SHP77 treated with DMSO at 0.1 percent for 48 hours (cell line): ENCODE data around the gene HOXC6.

Experiments used
- DNase-seq: peaks from one replicate; lab custom pipeline; 2025; lab: John Stamatoyannopoulos, UW

Gene HOXC6

DNA sequence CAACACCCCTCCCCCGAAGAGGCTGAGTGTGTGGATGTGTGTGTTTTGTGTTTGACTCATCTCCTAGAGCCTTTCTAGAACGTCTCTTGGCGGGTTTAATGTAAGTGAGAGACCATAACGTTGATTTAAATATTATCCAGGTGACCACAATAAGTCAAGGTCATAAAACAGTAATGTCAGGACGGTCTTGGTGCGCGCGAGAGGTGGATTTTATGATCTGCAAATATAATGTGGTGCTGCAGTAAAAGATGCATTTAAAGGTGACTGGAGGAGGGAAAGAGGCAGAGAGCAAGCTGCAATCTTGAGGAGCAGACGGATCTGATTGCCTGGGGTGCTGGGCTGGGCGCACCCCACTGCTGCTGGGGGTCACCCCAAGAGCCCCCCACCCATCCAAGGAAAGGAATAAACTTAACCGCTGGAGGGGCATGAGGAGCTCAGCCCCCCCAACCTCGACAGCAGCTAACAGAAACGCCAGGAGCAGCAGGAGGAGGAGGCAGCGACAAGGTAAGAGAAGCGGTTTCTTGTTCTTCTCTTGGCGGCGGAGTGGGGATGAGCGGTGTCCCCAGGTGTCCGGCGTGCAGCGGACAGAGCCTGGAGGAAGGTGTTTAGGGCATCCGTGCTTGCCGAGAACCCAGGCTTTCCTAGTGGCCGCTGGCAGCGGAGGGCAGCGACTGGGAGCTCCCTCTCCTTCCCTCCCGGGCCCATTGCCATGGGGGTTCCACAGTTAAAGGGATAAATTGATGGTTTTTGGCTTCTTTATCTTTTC is 37.7 kb upstream of the HOXC6 start:
- DNase-seq: no peak

DNA sequence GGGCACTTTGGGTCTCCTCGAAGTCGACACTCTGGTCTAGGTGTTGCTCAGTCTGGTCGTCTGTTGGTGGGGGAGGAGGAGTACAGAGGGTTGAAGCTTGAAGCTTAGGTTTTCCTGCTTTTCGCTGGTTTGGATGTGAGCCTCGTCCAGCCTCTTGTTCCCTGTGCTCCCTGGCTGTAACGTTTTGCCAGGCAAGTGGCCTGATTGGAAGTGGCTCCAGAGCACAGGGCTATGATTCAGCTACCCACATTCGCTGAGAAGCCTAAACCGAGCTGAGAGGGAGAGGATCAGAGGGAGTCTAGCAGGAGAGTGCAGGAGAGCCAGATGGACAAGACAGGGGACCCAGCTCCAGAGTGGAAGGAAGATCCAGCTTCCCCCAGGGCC is 37.2 kb upstream of the HOXC6 start:
- no peak for DNase-seq

- DNase-seq: no peak
Observed at GRCh38 chr12:53992377-53992889, 35.8 kb upstream of the HOXC6 start.

DNA sequence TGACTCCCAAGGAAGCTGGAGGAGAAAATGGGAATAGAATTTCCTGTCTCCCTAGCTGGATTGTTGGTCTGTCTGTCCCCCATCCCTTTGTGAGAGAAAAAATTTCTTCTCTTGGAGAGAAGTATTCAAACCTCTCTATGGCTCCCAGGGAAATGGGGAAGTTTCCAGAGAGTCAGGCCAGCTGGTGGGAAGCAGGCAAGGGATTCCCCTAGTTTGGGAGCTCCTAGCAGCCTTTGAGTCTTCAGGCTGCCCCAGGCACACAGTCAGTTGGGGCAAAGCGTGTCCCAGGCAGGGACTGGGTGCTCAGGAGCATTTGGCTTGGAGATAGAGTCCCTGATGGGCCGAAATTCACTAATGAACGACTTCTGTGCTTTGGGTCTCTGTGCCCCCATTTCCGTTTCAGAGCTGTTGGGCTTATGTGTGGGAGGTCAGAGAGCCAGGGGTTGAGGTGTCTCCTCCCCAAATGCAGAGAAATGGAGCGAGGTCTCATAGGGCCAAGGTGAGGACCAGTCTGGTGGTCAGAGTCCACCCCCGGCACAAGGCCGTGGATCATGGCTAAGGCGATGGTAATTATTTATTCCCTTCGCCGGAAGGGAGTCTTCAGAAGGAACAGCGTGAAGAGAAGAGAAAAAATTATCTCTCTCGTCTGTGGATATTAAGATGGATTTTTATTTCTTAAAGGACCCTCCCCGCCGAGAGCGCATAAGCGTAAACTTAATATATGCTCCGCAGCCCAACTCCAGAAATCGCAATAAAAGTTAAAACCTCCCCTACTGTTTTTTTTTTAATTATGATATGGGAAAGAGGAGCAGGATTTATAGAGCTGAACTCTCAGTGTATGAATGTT is 34.9 kb upstream of the HOXC6 start:
- no peak for DNase-seq

DNA sequence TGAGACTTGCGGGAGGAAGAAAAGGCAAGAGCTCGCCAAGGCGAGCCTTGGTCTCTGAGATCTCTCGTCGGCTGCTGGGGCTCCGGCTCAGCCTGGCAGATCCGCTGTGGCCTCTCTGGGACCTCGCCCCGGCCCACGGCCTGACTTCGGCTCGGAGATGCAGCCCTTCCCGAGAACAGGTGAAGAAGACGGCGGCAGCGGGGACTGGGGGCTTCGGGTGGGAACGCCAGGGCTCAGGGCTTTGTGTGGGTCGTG is 34.3 kb upstream of the HOXC6 start:
- no peak for DNase-seq

- DNase-seq: no peak
Observed at GRCh38 chr12:53994264-53995001, 33.8 kb upstream of the HOXC6 start.

DNA sequence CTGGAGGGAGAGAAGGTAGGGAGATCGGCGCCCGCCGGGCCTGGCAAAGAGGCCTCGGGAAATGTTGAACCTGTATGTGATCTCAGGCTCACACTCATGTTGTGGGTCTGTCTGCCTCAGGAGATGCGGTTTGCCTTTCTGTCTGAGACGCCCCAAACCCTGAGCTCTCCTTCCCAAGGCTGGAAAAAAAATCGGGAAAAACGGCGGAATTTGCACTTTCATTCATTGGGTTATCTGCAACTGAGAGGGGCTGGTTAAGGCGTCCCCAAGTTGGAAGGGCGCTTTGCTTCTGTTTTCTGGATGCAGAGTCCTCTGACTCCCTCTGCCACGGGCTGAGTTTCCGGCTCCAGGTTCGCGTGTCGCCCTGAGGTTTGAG is 33.2 kb upstream of the HOXC6 start:
- DNase-seq: no peak

- no peak for DNase-seq
Observed at GRCh38 chr12:53995378-53996239, 32.6 kb upstream of the HOXC6 start.

DNA sequence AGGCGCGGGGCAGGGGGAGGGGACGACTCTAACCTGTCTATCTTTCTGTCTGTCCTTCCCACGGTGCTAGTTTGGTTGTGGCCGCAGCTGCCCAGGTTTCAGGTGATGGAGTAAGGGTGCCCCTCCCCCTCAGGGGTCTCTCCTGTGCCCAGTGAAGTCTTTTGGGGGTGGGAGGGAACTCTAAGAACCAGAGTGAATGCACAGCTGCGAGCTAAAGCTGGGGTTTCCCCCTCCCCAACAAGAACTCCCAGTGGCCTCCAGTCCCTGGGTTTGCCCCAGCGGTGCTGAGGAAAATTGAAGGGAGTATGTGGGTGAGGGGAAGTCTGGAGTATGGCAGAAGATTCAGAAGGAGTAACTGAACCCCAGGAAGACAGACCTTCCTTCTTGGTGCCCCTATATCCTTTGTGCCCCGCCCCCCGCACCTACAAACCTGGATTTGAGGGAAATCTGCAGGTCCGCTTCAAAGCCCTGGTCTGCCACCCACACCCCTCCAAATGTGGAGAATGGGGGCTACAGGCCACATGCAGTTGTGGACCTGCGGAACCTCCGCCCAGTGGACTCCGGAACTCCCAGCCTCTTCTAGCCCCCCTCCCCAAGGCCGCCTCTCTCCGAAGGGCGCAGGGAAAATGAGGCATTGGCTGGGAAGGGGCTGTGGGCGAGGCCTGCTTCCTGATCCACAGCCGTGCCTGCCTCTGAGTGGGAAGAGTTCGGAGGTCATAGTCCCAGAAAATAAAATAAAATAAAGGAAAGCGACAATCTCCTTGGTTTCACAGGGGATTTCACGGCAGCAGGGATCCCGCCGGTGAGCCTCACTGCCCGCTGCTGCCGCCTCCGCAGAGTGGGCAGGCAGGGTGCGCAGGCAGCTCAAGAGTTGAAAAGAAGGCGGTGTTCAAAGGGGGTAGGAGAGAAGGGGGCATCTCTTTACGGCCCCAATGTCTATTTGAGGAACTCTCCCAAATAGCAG is 31.7 kb upstream of the HOXC6 start:
- no peak for DNase-seq

GRCh38 chr12:53997204-53998109 is 30.8 kb upstream of the HOXC6 start:
- no peak for DNase-seq

GRCh38 chr12:53998110-53998899 is 29.9 kb upstream of the HOXC6 start:
- DNase-seq: no peak

DNA sequence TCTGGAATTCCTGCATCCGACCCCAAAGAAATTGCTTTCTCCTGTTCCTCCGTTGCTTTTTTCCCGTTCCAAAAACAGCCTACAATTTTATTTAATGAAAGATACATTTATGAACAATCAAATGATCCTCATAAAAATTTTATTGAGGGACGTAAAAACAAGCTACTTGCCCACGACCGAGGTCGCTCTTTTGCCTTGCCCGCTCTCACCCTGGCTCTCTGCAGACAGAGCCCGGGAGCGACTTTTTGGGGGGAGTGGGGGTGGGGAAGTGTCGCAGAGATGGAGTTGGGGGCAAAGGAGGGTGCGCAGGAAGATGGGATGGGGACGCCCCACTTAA is 29.4 kb upstream of the HOXC6 start:
- DNase-seq: no peak

DNA sequence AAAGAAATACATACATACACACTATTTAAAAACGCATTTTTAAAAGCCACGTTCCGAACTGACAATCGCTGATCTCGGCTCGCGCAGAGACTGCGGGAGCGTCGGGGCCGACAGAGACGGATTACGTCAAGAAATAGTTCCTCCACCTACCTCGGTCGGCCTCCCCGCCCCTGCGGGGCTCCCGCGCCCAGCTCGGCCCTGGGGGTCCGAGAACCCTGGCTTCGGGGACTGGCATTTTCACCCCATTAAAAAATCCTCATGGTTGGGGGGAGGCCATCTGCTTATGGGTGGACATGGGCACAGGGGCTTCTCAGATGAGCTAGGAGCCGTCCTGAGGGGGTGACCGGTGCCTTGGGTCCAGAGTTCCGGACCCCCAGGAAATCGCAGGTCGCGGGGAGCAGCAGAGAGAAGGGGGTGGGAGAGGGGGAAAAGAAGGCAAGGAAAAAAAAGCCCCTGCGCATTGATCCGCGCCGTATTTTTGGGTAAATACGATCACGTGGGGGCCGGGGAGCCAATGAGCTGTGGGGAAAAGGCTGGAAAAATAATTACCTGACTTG is 28.6 kb upstream of the HOXC6 start:
- no peak for DNase-seq

DNA sequence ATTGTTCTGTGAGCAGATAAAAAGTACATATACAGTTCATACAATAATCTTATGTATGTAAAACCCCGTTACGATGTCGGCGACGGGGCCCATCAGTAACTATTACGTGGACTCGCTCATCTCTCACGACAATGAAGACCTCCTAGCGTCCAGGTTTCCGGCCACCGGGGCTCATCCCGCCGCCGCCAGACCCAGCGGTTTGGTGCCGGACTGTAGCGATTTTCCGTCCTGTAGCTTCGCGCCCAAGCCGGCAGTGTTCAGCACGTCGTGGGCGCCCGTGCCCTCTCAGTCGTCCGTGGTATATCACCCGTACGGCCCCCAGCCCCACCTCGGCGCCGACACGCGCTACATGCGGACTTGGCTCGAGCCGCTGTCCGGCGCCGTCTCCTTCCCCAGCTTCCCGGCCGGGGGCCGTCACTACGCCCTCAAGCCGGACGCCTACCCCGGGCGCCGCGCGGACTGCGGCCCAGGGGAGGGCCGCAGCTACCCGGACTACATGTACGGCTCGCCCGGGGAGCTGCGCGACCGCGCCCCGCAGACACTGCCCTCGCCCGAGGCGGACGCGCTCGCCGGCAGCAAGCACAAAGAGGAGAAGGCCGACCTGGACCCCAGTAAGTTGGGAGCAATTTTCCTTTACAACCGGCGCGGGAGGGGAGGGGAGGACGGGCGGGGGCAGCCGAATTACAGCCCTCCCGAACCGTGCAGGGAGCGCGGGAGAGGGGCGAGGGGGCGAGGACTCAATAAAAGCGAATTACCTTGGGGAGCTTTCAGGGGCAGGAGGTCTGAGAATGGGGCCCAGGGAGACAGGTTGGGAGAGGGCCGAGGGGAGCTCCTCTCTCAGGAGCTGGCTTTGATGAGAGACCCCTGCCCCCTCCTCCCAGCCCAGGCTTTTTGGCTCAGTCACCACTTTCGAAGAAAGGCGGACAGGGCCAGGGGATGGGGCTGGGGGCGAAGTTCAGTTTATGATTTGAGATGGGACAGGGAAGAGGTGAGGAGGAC is 27.8 kb upstream of the HOXC6 start, which contains the start of gene HOXC9:
Gene HOXC9 (plus strand): TSS at position 46 of the 999 bp plus-strand sequence. CDS start 28 bp downstream, at position 74.
- no peak for DNase-seq

DNA sequence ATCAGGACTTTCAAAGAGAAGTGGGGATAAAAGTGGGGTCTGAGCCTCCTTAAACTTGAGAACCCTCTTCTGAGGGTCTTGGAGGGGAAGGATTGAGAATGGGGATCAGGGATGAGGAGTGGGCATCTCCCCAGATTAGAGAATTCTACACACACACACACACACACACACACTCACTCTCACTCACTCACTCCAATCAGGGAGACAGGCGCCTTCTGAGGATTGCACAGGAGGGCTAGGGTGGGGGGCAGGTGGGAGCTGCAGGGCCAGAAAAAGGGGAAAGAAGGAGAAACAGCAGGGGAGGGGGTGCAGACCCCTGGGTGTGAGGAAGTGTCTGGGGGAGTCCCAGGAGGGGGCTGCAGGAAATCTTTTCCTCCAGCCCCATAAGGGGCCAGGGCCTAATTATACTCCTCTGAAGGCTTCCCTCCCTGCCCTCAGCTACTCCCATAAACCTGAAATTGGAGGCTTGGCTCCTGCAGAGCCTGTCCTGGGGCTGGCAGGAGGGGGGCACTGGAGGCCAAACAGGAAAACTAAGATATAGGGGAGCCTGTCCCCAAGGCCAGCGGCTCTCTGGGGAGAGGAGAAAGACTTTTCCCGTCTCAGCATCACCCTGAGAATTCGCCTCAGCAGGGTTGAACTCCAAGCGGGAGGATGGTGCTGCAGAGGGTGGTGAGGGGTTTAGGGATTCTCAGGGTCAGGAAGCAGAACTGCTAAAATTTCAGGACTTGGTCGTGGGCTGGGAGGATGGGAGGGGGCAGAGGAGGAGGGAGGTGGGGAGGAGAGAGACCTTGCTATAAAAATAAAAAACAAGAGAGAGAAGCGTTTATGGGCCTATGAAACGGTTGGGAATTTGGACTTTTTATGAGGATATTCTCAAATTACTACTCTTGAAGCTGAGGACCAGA is 26.7 kb upstream of the HOXC6 start:
- DNase-seq: no peak

GRCh38 chr12:54002278-54002914 is 25.8 kb upstream of the HOXC6 start:
- DNase-seq: no peak
